Nephron (organoid): Measurements from ENCODE around the gene YWHAE.
A peak's percentile ranks its signal among the peaks of the same experiment; 100 is the strongest.

ENCODE experiments used
- H3K27ac Mint-ChIP-seq, 3 experiments: 2 replicates each; pipeline ENCODE4 v1.8.0; 2020; ENCODE audit warnings: mixed read lengths in 3 of 3, mild to moderate bottlenecking in 2 of 3, moderate library complexity in 1 of 3
- H3K27me3 Mint-ChIP-seq: 2 replicates; pipeline ENCODE4 v1.8.0; 2021; ENCODE audit warnings: low read depth, mild to moderate bottlenecking, moderate library complexity, mixed read lengths
- H3K36me3 Mint-ChIP-seq: 2 replicates; pipeline ENCODE4 v1.8.0; 2020; ENCODE audit warnings: low read depth, mixed read lengths
- H3K4me1 Mint-ChIP-seq: 2 replicates; pipeline ENCODE4 v1.8.0; 2020; ENCODE audit warnings: mixed read lengths
- H3K4me3 Mint-ChIP-seq, 3 experiments: 2 replicates each; pipeline ENCODE4 v1.8.0; 2020; ENCODE audit warnings: mild to moderate bottlenecking in 3 of 3, mixed read lengths in 3 of 3, moderate library complexity in 2 of 3
- H3K9me3 Mint-ChIP-seq: 2 replicates; pipeline ENCODE4 v1.8.0; 2020; ENCODE audit warnings: mixed read lengths
- CTCF ChIP-seq, 3 experiments: fragments of 200-600 bp; sonication (generic); IDR thresholded peaks; one replicate each; pipeline ENCODE4 v1.5.0; 2021; ENCODE audit warnings: antibody characterized with exemption in 3 of 3; ENCODE audit not compliant: unreplicated experiment in 3 of 3

YWHAE gene

GRCh38 chr17:1372618-1373017, 27.4 kb downstream of the YWHAE start:
- Mint-ChIP-seq H3K4me3 (no peak overlapping the region), H3K4me1 (peaks cover 48% of the 10 kb centered on the region), H3K27ac (peak overlapping the region in 1 of 3 experiments; percentile 54), H3K36me3 (peaks cover 28% of the 10 kb centered on the region), H3K9me3 (no peaks in the 10 kb centered on the region), H3K27me3 (no peaks in the 10 kb centered on the region)
- no peak for TF ChIP-seq CTCF (IDR thresholded peaks at IDR 0.05; ENCODE audit: unreplicated experiment in 3 of 3)

- Mint-ChIP-seq H3K4me3 (no peak overlapping the region), H3K36me3 (peaks cover 34% of the 10 kb centered on the region), H3K9me3 (no peaks in the 10 kb centered on the region), H3K4me1 (peaks cover 50% of the 10 kb centered on the region), H3K27ac (peak overlapping the region in 2 of 3 experiments; percentile 33 to 54), H3K27me3 (no peaks in the 10 kb centered on the region)
- TF ChIP-seq CTCF (IDR thresholded peaks at IDR 0.05; ENCODE audit: unreplicated experiment in 3 of 3) = no peak
These were observed 28.0 kb downstream of the YWHAE start for GRCh38 chr17:1371893-1372590.

GRCh38 chr17:1368588-1368987, 31.4 kb downstream of the YWHAE start:
- peaks cover 33% of the 10 kb centered on the region for H3K4me1 Mint-ChIP-seq
- H3K27ac Mint-ChIP-seq = no peak overlapping the region
- H3K4me3 Mint-ChIP-seq = no peak overlapping the region
- H3K36me3 Mint-ChIP-seq = peaks cover 39% of the 10 kb centered on the region
- H3K27me3 Mint-ChIP-seq = no peaks in the 10 kb centered on the region
- no peaks in the 10 kb centered on the region for H3K9me3 Mint-ChIP-seq
- TF ChIP-seq CTCF (IDR thresholded peaks at IDR 0.05; ENCODE audit: unreplicated experiment in 3 of 3) = no peak

GRCh38 chr17:1367351-1367745, 32.7 kb downstream of the YWHAE start:
- Mint-ChIP-seq H3K9me3 (no peaks in the 10 kb centered on the region), H3K4me3 (no peak overlapping the region), H3K36me3 (peaks cover 41% of the 10 kb centered on the region), H3K27me3 (no peaks in the 10 kb centered on the region), H3K4me1 (peaks cover 38% of the 10 kb centered on the region), H3K27ac (peak overlapping the region in 2 of 3 experiments; percentile 22 to 58)
- no peak for TF ChIP-seq CTCF (IDR thresholded peaks at IDR 0.05; ENCODE audit: unreplicated experiment in 3 of 3)

- Mint-ChIP-seq H3K27me3 (no peaks in the 10 kb centered on the region), H3K4me1 (peaks cover 37% of the 10 kb centered on the region), H3K4me3 (no peak overlapping the region), H3K9me3 (no peaks in the 10 kb centered on the region), H3K27ac (no peak overlapping the region), H3K36me3 (peaks cover 41% of the 10 kb centered on the region)
- no peak for TF ChIP-seq CTCF (IDR thresholded peaks at IDR 0.05; ENCODE audit: unreplicated experiment in 3 of 3)
These were observed 33.8 kb downstream of the YWHAE start for GRCh38 chr17:1366234-1366633.

- peaks cover 35% of the 10 kb centered on the region for H3K4me1 Mint-ChIP-seq
- no peaks in the 10 kb centered on the region for H3K27me3 Mint-ChIP-seq
- no peaks in the 10 kb centered on the region for H3K9me3 Mint-ChIP-seq
- no peak overlapping the region for H3K4me3 Mint-ChIP-seq
- peak; percentile 86 to 88 (median 86) for TF ChIP-seq CTCF (IDR thresholded peaks at IDR 0.05; ENCODE audit: unreplicated experiment in 3 of 3)
- peaks cover 41% of the 10 kb centered on the region for H3K36me3 Mint-ChIP-seq
- peak overlapping the region; percentile 10 to 44 (median 32) for H3K27ac Mint-ChIP-seq
These were observed 34.5 kb downstream of the YWHAE start for GRCh38 chr17:1365445-1366039.
